ENCODE measurements around the gene EDN1.
A peak's percentile ranks its signal among the peaks of the same experiment; 100 is the strongest.
"Not testable (repeated sequence)": the region's sequence is repeated elsewhere in the genome, so short reads cannot be mapped to it uniquely, and the experiment has no call there.

Gene EDN1

GRCh38 chr6:12328701-12329100, 38.5 kb downstream of the EDN1 start:
- DNase-seq, result no peak

- no peak for DNase-seq
These were observed 41.3 kb downstream of the EDN1 start for GRCh38 chr6:12331474-12331873.

GRCh38 chr6:12331951-12332749, 42.0 kb downstream of the EDN1 start:
- peak; percentile 25 for DNase-seq

GRCh38 chr6:12332750-12333079, 42.6 kb downstream of the EDN1 start:
- DNase-seq, result not testable (repeated sequence)

- no peak for DNase-seq
These were observed 43.0 kb downstream of the EDN1 start for GRCh38 chr6:12333128-12333527.

- no peak for DNase-seq
These were observed 44.5 kb downstream of the EDN1 start for GRCh38 chr6:12334526-12335130.

GRCh38 chr6:12335131-12335527, 45.0 kb downstream of the EDN1 start:
- DNase-seq, result no peak

- DNase-seq, result no peak
These were observed 45.6 kb downstream of the EDN1 start for GRCh38 chr6:12335717-12336116.

- no peak for DNase-seq
These were observed 46.2 kb downstream of the EDN1 start for GRCh38 chr6:12336121-12336971.

- no peak for DNase-seq
These were observed 48.9 kb downstream of the EDN1 start for GRCh38 chr6:12339022-12339421.

GRCh38 chr6:12339808-12340487, 49.8 kb downstream of the EDN1 start:
- no peak for DNase-seq

- no peak for DNase-seq
These were observed 50.3 kb downstream of the EDN1 start for GRCh38 chr6:12340488-12340818.

GRCh38 chr6:12342664-12343063, 52.5 kb downstream of the EDN1 start:
- DNase-seq, result no peak

GRCh38 chr6:12343122-12343439, 52.9 kb downstream of the EDN1 start:
- DNase-seq, result peak; percentile 88

- DNase-seq, result no peak
These were observed 53.4 kb downstream of the EDN1 start for GRCh38 chr6:12343440-12344162.

- no peak for DNase-seq
These were observed 54.1 kb downstream of the EDN1 start for GRCh38 chr6:12344296-12344695.

- no peak for DNase-seq
These were observed 55.0 kb downstream of the EDN1 start for GRCh38 chr6:12344961-12345693.

- no peak for DNase-seq
These were observed 55.5 kb downstream of the EDN1 start for GRCh38 chr6:12345694-12346058.

Measured in inflammatory macrophage treated with lipopolysaccharide for 4 hours (primary cell).